HepG2 (cell line): Measurements from ENCODE around the gene FAM120B.

Source experiments
- ARHGAP35 ChIP-seq: sonication (generic); formaldehyde crosslinking; IDR thresholded peaks from 2 replicates; pipeline ENCODE4 v1.9.0; 2022; ENCODE audit warnings: mild to moderate bottlenecking, inconsistent platforms, moderate library complexity, missing genetic modification reagents, borderline replicate concordance
- ATF7-NPFF ChIP-seq: sonication (generic); formaldehyde crosslinking; IDR thresholded peaks from 2 replicates; pipeline ENCODE4 v1.8.1; 2023; ENCODE audit warnings: mild to moderate bottlenecking, low read depth, missing genetic modification reagents, moderate library complexity
- CTCF ChIP-seq: sonication (generic); formaldehyde crosslinking; IDR thresholded peaks from 2 replicates; pipeline ENCODE4 v1.5.0; 2020; ENCODE audit warnings: mild to moderate bottlenecking, missing genetic modification reagents, moderate library complexity
- ELF3 ChIP-seq: IDR thresholded peaks from 2 replicates; pipeline ENCODE4 v1.6.1; 2016; ENCODE audit warnings: missing genetic modification reagents, missing compliant biosample characterization
- HES4 ChIP-seq: sonication (generic); formaldehyde crosslinking; IDR thresholded peaks from 2 replicates; pipeline ENCODE4 v1.9.0; 2021; ENCODE audit warnings: mild to moderate bottlenecking, missing genetic modification reagents, borderline replicate concordance
- HOXA5 ChIP-seq: sonication (generic); formaldehyde crosslinking; IDR thresholded peaks from 2 replicates; pipeline ENCODE4 v1.4.0; 2020; ENCODE audit warnings: missing genetic modification reagents
- KLF13 ChIP-seq: sonication (generic); formaldehyde crosslinking; IDR thresholded peaks from 2 replicates; pipeline ENCODE4 v1.4.0; 2020; ENCODE audit warnings: mild to moderate bottlenecking, missing genetic modification reagents
- POLR2AphosphoS5 ChIP-seq: IDR thresholded peaks from 2 replicates; pipeline ENCODE4 v1.6.1; 2012; ENCODE audit warnings: low read depth, low read length
- YY1 ChIP-seq: IDR thresholded peaks from 2 replicates; pipeline ENCODE4 v1.6.1; 2011; ENCODE audit warnings: low read length, low read depth, moderate library complexity, mild to moderate bottlenecking; ENCODE audit not compliant: insufficient read depth, insufficient replicate concordance
- ZBTB40 ChIP-seq, 2 experiments: fragments of 450-650 bp in 1 of 2; sonication (generic) in 1 of 2; formaldehyde crosslinking in 1 of 2; IDR thresholded peaks; 2 replicates each; pipeline versions ENCODE4 v1.6.1 to v1.8.0; 2016 to 2022; ENCODE audit warnings: antibody characterized with exemption in 1 of 2, mild to moderate bottlenecking in 1 of 2, missing genetic modification reagents in 1 of 2
- ZFX ChIP-seq: sonication (generic); formaldehyde crosslinking; IDR thresholded peaks from 2 replicates; pipeline ENCODE4 v1.4.0; 2020; ENCODE audit warnings: mild to moderate bottlenecking, low read depth, missing genetic modification reagents, moderate library complexity
- ZNF484 ChIP-seq: sonication (generic); formaldehyde crosslinking; IDR thresholded peaks from 2 replicates; pipeline ENCODE4 v1.5.1; 2020; ENCODE audit warnings: mild to moderate bottlenecking, low read depth, missing genetic modification reagents, borderline replicate concordance
- TF ChIP-seq, protein P1 (sequence below): IDR thresholded peaks from 2 replicates; pipeline ENCODE4 v1.6.1; 2012; ENCODE audit warnings: inconsistent platforms

DNA sequence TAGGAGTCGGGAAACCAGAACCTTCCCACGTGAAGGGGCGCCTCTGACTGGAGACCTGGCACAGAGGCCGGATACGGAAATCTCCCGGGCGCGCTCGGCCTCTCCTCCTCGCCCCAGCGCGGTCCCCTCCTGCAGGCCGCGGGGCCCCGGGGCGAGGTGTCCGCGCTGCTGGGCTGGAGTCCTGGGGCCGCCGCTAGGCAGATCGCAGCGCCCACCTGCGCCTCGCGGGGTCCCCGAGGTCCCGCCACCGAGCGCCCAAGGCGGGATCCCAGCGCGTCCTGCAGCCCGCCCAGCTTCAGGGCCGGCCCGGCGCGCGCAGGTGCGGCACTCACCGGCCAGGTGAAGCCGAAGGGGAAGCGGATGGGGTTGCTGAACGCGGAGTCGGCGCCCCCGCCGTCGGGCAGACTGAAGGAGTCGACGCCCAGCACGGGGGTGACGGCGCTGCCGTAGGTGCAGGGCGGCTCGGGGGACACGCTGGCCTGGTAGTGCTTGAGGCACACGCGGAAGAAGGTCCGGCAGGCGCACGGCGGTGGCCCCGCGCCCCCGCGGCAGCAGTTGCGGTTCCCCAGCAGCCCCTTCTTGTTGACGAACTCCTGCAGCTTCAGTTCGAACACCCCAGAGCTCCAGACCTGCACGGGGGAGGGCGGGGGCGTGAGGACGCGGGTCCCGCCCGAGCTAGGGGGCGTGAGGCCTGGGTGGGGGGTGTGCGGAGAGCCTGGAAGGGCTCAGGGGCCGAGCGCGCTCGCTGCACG, 17.2 kb upstream of the FAM120B start:
- no peak for TF ChIP-seq KLF13 (CRISPR knock-in tag)
- TF ChIP-seq ARHGAP35 (CRISPR knock-in tag) = no peak
- no peak for TF ChIP-seq CTCF (CRISPR knock-in tag)
- TF ChIP-seq ELF3 = no peak
- TF ChIP-seq YY1 = no peak
- TF ChIP-seq ZBTB40 (IDR thresholded peaks at IDR 0.05) = no peak
- no peak for TF ChIP-seq ZBTB40 (CRISPR knock-in tag; IDR thresholded peaks at IDR 0.05)
- no peak for TF ChIP-seq ATF7-NPFF (CRISPR knock-in tag)
- no peak for TF ChIP-seq ZFX (CRISPR knock-in tag)
- TF ChIP-seq ZNF484 = no peak
- TF ChIP-seq HES4 (CRISPR knock-in tag) = no peak
- no peak for TF ChIP-seq HOXA5
- TF ChIP-seq, protein P1, sequence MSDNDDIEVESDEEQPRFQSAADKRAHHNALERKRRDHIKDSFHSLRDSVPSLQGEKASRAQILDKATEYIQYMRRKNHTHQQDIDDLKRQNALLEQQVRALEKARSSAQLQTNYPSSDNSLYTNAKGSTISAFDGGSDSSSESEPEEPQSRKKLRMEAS = no peak
- no peak for TF ChIP-seq POLR2AphosphoS5
